NCI-H1436 treated with DMSO at 0.1 percent for 48 hours (cell line): ENCODE data around the gene LRRC4C.

Source experiments
- DNase-seq: peaks from one replicate; lab custom pipeline; 2025; lab: John Stamatoyannopoulos, UW

LRRC4C gene

GRCh38 chr11:40370821-40371616 is 1088.4 kb downstream of the LRRC4C start:
- DNase-seq, result no peak

- no peak for DNase-seq
Measured at GRCh38 chr11:40360206-40360798, 1099.2 kb downstream of the LRRC4C start.

GRCh38 chr11:40354121-40354520 is 1105.3 kb downstream of the LRRC4C start:
- DNase-seq, result no peak

DNA sequence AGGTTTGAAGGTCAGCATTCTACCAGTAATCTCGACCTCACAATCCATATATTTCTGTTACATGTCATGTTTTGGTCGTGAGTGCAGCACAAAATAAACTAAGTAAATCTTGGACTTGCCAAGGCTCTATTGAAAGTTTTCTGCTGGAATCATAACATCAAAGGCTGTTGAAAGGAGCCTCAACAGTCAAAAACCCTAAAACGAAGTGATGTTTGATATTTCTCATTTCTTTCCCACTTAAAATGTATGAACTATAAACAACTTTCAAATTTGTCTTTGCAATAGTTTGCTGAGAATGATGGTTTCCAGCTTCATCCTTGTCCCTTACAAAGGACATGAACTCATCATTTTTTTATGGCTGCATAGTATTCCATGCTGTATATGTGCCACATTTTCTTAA is 1118.5 kb downstream of the LRRC4C start:
- no peak for DNase-seq

- DNase-seq, result no peak
Measured at GRCh38 chr11:40338739-40339138, 1120.7 kb downstream of the LRRC4C start.

GRCh38 chr11:40338062-40338461 is 1121.4 kb downstream of the LRRC4C start:
- DNase-seq, result no peak

- DNase-seq, result no peak
Measured at GRCh38 chr11:40337118-40337517, 1122.3 kb downstream of the LRRC4C start.

DNA sequence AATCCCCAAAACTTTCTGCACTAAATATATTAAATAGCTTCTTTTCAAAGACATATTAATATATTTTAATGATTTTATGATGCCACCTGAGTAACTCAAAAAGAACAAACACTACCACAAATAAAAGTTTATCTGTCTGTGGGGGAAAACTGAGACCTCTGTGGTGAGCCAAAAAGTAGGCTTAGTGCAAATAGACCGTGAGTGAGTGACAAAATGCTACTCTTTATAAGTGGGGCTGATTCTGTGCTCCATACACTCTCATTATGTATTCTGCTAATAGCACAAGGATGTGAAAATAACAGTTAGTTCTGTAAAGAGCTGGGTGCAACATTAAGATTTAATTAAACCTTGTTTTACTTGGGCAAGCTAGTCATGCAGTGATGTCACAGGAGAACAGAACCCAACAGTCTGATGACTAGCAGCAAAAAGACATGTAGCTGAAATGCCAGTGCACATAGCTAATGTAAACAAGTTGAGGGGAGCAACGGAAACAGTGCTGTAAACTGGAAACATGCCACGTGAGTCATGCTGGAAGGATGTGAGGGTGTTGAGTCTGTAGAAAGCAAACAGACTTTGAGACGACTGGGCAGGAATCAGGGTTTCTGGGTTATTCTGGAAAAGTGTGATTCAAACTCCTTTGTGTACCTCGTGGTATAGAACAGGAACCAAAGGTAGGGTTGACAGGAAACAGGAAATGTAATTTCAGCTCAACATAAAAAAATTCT is 1130.4 kb downstream of the LRRC4C start:
- DNase-seq, result no peak

DNA sequence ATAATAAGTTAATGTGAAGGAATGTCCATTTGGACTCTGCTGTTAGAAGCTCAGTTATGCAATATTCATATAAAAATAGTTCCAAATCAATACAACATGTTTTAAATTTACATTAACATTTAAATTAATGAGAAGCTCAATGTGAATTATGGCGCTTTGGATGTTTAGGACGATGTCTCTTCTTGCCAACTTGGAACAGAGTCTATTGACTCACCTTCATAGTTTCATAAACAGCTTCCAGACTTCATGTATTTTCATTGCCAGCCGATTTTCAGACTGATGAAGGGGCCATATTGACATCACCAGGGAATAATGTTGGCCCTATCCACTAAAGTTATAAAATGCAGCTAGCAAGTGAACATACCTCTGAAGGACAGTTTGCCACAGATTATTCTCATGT is 1136.2 kb downstream of the LRRC4C start:
- no peak for DNase-seq

GRCh38 chr11:40321537-40321936 is 1137.9 kb downstream of the LRRC4C start:
- DNase-seq, result no peak

DNA sequence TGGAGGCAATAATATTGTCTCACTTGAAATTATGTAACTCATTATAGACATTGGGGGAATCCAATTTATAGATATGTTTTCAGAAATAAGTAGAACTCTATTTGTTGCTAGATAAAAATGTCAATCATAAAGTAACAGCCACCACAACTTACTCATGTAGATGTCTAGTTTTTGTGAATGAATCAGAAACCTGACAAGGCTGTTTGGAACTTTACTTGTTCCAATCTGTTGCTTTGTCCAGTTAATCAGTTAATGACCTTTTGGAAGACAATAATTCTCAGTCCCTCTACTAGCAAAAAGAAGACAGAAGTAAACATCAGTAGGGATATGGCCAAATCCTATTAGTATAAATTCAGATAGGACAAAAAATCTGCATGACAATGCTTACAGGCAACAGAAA is 1143.3 kb downstream of the LRRC4C start:
- no peak for DNase-seq

DNA sequence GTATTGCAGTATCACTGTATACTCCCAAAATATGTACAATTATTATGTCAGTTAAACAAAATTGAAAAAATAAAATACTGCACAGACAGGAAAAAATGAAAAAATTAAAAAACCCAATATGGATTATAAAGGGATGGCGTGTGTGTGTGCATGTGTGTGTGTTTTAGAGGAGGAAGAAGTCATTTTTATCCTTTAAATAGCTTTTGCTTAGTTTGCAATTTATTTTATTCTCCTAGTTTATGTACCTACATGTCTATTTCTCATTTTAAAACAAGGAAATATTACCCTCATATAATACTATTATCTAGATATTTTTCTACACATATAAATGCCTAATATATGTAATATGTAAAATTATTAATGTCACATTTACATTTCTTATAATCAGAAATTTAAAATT is 1144.3 kb downstream of the LRRC4C start:
- DNase-seq, result no peak

- DNase-seq, result no peak
Measured at GRCh38 chr11:40314327-40314726, 1145.1 kb downstream of the LRRC4C start.

DNA sequence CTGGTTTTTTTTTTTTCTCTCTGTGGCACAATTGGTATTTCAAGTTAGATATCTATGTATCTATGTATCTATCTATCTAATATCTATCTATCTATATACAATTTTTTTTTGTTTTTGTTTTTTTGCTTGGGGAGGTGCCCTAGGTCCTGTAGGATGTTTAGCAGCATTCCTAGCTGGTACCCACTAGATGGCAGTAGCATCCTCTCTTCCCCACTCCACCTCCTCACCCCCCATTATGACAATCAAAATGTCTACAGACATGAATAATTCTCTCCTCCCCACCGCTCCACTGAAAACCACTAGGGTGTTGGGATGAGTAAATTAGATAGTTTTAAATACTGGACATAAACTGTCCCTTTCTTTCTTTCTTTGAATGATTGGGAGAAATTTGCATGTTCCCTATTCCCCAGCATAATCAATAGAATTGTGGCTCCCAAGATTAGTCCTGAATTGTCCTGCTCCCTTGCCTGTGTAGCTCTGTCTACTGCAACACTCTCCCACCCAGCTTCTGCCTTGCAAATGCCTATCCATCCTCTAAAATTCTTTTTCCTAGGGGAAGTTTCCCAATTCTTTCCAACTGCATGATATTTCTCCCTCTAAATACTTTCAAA is 1152.4 kb downstream of the LRRC4C start:
- no peak for DNase-seq

DNA sequence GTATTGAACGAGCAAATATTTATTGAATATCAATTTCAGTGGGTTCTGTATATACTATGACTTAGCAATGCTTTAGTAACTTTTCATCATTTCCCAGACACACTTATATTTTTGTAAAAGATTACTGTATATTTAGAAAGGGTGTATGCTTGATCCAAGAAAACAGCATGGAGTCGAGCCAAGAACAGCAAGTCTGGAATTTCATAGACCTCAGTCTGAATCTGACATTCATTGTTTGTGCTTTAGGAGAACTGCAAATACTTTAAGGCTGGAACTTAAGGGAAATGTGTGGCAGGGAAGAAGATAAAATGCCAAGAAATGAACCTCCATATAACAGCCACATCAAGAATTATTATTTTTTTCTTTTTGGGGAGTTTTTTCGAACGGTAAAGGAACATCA is 1156.8 kb downstream of the LRRC4C start:
- DNase-seq, result no peak

DNA sequence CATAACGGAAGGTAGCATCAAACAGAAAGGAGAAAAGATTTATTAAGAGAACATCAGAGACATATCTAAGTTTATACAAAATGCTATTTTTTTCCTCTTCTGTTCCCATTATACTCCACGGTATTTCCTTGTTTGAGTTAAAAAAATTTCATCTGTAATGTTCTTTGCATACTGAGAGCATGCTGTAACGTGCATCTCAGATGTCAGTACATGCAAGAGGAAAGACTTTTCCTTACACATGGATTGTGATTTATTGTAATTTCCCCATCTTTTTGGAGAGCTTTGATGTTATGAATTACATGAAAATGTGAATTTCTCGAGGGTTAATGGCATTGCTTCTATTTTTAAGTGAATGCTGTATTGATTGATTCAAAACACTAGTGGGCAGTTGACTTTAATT is 1164.0 kb downstream of the LRRC4C start:
- no peak for DNase-seq

DNA sequence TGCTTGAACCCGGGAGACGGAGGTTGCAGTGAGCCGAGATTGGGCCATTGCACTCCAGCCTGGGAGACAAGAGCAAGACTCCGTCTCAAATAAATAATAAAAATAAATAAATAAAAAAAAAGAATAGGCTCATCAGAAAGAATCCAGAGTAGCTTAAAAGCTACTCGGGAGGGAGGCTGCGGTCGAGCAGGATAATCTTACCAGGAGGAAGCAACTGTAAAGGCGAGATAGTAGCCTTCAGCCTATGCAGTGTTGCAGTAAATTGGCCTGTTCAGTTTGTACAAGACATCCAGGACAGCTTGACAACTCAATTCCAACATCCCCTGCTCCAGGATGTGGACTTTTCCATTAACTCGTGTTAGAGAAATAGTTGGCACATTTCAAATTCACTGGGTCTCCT is 1164.7 kb downstream of the LRRC4C start:
- no peak for DNase-seq

GRCh38 chr11:40294349-40294735 is 1165.1 kb downstream of the LRRC4C start:
- no peak for DNase-seq

- DNase-seq, result peak; percentile 66
Measured at GRCh38 chr11:40293655-40294348, 1165.7 kb downstream of the LRRC4C start.

GRCh38 chr11:40292721-40293508 is 1166.5 kb downstream of the LRRC4C start:
- no peak for DNase-seq

- no peak for DNase-seq
Measured at GRCh38 chr11:40291741-40292140, 1167.7 kb downstream of the LRRC4C start.
